ENCODE measurements around the gene FIZ1. TPM values are rescaled to one million over a fixed set of nuclear protein-coding genes. Genes with fewer than 3 reads are reported as not detected.

Gene FIZ1, protein sequence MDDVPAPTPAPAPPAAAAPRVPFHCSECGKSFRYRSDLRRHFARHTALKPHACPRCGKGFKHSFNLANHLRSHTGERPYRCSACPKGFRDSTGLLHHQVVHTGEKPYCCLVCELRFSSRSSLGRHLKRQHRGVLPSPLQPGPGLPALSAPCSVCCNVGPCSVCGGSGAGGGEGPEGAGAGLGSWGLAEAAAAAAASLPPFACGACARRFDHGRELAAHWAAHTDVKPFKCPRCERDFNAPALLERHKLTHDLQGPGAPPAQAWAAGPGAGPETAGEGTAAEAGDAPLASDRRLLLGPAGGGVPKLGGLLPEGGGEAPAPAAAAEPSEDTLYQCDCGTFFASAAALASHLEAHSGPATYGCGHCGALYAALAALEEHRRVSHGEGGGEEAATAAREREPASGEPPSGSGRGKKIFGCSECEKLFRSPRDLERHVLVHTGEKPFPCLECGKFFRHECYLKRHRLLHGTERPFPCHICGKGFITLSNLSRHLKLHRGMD
- total RNA-seq (2014; rRNA removed; shearing (Covaris generic)) = 3.6 and 5.0 TPM in 2 replicates
- polyA plus RNA-seq (2014; cell fraction: nucleus; rRNA removed) = 7.2 and 8.3 TPM in 2 replicates

GRCh38 chr19:55599468-55599841 lies at the start of gene FIZ1:
FIZ1 (minus strand) TSS chr19:55599517; CDS start chr19:55597865, 1,652 bp downstream.
- DNase-seq (ENCODE audit: extremely low read depth, low read depth) = peak; percentile 97

GRCh38 chr19:55648585-55649267 lies 49.4 kb upstream of the FIZ1 start:
- DNase-seq (ENCODE audit: extremely low read depth, low read depth) = no peak

- DNase-seq (ENCODE audit: extremely low read depth, low read depth) = no peak
Measured at GRCh38 chr19:55647732-55648584, 48.6 kb upstream of the FIZ1 start, which contains the start of gene CCDC106. CCDC106 (plus strand) TSS chr19:55648212; CDS start chr19:55649047, 835 bp downstream.

GRCh38 chr19:55646889-55647731 lies 47.8 kb upstream of the FIZ1 start:
- no peak for DNase-seq (ENCODE audit: extremely low read depth, low read depth)

GRCh38 chr19:55645512-55645881 lies 46.2 kb upstream of the FIZ1 start:
- DNase-seq (ENCODE audit: extremely low read depth, low read depth) = no peak

- no peak for DNase-seq (ENCODE audit: extremely low read depth, low read depth)
Measured at GRCh38 chr19:55644842-55645511, 45.7 kb upstream of the FIZ1 start.

- DNase-seq (ENCODE audit: extremely low read depth, low read depth) = no peak
Measured at GRCh38 chr19:55644191-55644833, 45.0 kb upstream of the FIZ1 start.

GRCh38 chr19:55643887-55644176 lies 44.5 kb upstream of the FIZ1 start:
- no peak for DNase-seq (ENCODE audit: extremely low read depth, low read depth)

- DNase-seq (ENCODE audit: extremely low read depth, low read depth) = peak; percentile 53
Measured at GRCh38 chr19:55643003-55643886, 43.9 kb upstream of the FIZ1 start, which contains the start of gene ZNF581. ZNF581 (plus strand) TSS chr19:55643649; CDS start chr19:55644572, 923 bp downstream.

DNA sequence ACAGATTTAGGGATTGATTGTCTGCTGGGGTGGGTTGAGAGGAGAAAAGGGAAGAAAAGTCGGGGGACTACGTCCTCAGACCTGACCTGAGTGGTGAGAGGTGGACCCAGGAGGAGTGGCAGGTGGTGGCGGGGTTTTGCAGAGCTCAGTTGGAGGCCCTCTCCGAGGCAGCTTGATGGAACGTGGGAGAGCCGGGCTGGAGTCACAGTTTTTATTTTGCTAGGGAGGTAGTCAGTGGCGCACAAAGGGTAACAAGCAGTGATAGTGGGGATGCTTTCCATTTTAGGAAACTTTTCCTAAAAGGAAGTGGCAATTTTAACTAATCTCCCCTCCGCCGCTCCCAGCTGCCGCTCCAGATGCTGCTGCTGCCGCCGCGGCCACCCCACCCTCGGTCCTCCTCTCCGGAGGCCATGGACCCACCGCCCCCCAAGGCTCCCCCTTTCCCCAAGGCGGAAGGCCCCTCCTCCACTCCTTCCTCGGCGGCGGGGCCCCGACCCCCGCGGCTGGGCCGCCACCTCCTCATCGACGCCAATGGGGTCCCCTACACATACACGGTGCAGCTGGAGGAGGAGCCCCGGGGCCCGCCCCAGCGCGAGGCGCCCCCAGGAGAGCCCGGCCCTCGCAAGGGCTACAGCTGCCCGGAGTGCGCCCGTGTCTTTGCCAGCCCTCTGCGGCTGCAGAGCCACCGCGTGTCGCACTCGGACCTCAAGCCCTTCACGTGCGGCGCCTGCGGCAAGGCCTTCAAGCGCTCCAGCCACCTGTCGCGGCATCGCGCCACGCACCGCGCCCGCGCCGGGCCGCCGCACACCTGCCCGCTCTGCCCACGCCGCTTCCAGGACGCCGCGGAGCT lies 43.1 kb upstream of the FIZ1 start:
- no peak for DNase-seq (ENCODE audit: extremely low read depth, low read depth)

DNA sequence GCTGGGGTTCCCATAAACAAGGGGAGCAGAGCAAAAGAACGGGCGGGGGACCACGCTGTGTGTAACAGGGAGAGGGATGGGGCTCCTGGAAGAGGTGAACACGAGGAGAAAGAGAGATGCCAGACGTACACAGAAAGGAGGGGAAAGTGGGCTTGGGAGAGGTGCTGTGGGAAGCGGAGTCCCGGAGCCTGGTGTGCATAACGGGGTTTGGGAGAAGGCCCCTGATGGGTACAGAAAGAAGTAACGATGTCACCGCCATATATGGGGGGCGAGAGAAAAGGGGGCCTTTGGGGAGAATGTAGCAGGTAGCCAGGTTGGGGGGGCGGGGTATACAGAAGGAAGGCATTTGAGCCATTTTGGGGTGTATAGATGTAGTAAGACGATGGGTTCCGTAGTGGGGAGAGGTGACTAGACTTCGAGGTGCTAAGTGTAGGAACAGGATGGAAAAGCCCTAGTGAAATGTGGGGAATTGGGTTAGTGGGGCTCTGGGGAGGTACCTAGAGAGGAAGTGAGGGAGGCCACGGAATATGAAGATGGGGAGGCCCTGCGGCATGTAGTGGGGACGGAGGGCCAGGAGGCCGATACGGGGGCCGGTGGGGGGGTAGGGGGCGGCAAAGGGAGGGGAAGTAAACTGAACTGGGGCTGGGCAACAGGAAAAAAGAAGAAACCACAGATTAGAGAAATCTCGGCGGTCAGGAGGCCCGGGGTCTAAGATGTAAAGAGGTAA lies 42.3 kb upstream of the FIZ1 start:
- no peak for DNase-seq (ENCODE audit: extremely low read depth, low read depth)

DNA sequence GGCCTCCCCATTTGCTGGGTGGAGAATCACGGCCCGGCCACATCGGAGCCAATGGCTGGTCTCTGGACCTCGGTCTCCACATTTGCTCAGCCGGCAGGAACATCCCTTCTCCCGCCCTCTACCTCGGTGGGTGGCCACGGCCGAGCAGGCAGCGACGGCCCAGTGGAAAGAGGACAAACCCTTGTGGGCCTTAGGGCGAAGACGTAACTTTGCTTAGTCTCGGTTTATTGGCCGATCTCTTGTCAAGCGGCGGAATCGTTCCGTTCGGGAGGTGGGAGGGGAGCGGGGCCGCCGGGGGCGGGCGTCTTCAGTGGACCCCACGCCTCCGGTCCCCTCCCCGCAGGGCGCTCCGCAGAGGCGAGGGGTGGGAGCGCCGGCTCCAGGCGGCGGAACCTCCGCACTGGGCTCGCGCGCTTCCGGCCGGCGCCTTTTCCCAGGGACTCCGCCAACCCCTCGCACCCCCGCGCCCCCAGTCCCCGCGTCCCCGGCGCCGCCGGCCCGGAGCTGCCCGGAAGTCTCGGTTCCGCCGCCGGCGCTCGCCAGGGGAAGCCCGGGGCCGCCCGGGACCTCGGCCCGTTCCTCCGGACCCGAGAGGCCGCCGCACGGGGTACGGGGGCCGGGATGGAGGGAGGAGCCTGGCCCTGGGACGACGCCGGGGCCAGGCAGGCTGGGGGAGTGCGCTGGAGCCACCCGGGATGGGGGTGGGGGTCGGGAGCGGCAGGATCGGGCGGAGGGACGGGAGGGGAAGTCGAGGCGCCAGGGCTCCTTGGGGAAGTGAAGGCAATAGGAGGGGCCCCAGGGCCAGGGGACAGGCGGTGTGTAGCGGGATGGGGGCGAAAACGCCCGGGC lies 41.5 kb upstream of the FIZ1 start, which contains the start of gene ZNF580:
Gene ZNF580, plus strand, starts transcription at position 426 of the 849 bp plus-strand sequence. CDS start 1,507 bp downstream, outside the sequence.
- DNase-seq (ENCODE audit: extremely low read depth, low read depth) = peak; percentile 30

DNA sequence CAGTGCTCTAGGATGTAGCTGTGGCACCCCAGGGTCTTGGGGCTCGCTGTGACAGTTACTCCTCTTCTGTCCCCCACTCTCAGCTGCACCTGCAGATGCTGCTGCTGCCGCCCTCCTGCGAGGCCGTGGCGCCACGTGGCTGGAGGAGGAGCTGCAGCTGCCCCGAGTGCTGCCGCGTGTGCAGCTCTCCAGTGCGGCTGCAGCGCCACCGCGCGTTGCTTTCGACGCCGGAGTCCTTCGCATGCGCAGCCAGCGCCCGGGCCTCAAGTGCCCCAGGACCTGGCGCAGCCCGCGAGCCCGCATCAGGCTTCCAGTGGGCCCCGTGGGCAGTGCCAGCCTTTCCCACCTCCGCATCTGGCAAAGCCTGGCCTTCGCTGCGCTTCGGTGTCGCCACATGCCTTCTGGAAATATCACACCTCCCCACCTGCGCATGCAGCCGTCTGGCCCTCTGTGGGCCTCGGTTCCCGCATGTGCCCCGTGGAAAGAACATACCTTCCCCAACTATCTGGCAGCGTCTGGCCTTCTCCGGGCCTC lies 40.8 kb upstream of the FIZ1 start:
- DNase-seq (ENCODE audit: extremely low read depth, low read depth) = no peak

DNA sequence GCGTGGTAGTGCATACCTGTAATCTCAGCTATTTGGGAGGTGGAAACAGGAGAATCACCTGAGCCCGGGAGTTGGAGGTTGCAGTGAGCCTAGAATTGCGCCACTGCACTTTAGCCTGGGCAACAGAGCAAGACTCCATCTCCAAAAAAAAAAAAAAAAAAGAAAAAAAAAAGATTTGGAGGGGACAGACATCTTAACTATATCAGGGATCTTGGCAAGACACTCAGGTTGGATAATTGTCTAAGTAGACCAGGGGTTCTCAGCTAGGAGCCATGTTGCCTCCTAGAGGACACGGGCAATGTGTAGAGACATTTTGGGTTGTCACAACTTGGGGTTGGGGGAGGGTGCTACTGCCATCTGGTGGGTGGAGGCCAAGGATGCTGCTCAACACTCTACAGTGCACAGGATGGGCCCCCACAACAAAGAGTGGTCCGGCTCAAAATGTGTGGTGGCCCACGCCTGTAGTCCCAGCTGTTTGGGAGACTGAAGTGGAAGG lies 39.6 kb upstream of the FIZ1 start:
- peak; percentile 60 for DNase-seq (ENCODE audit: extremely low read depth, low read depth)

DNA sequence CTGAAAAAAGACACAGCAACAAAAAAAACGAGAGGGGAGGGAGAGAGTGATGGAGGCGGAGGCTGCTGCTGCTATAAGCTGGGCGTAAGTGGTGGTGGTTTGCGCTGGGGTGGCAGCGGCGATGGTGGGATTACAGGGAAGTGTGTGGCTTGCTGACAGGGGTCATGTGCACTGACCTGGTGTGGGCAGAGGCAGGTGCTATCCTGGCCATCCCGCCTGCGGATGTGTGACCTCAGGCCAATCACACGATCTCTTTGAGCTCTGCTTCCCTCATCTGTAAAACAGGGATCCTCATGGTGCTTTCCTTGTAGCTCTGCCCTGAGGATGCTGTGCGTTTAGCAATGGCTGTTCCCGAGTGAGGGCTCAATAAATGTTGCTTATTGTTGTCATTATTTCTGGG lies 38.2 kb upstream of the FIZ1 start:
- no peak for DNase-seq (ENCODE audit: extremely low read depth, low read depth)

All from NCI-H460 (cell line).